Colonic mucosa (tissue), 4 donors: ENCODE measurements around the gene RANBP17. TPM values are rescaled to one million over a fixed set of nuclear protein-coding genes. Genes with fewer than 3 reads are reported as not detected.
"Not testable (repeated sequence)": the region's sequence is repeated elsewhere in the genome, so short reads cannot be mapped to it uniquely, and the experiment has no call there.

Source experiments
- DNase-seq: peaks from one replicate; pipeline ENCODE4 v3.0.0-alpha.2; 2020
- H3K27ac ChIP-seq: fragments of 200-600 bp; one replicate; pipeline ENCODE4 v1.8.0; 2021
- H3K27me3 ChIP-seq: fragments of 200-600 bp; one replicate; pipeline ENCODE4 v1.8.0; 2021
- H3K36me3 ChIP-seq: fragments of 200-600 bp; one replicate; pipeline ENCODE4 v1.8.0; 2021
- H3K4me1 ChIP-seq: fragments of 200-600 bp; one replicate; pipeline ENCODE4 v1.8.0; 2021; ENCODE audit warnings: mild to moderate bottlenecking
- H3K4me3 ChIP-seq: fragments of 200-600 bp; one replicate; pipeline ENCODE4 v1.8.0; 2021
- H3K9ac ChIP-seq, 2 donors: one replicate each; pipeline ENCODE4 v1.7.0; 2013; ENCODE audit warnings: control low read depth in 2 of 2, low read depth in 2 of 2, low read length in 2 of 2
- H3K9me3 ChIP-seq: fragments of 200-600 bp; one replicate; pipeline ENCODE4 v1.8.0; 2021
- intact Hi-C: fragments of 100-400 bp; cut with DNase I; formaldehyde crosslinking; loops from one replicate; pipeline ENCODE4 v1.14.1; 2022
- total RNA-seq, 2 donors: library from RNA; stranded (reverse); fragmentation: NEBNext Ultra II Directional in 1 of 2; extraction: Animal tissue kit (Norgen Biotek cat#: 25700) in 1 of 2; gene quantifications; one replicate each; pipeline ENCODE4 v1.2.1, GENCODE V29; 2021
- TF ChIP-seq, protein P1 (sequence below): fragments of 200-600 bp; IDR thresholded peaks from one replicate; pipeline ENCODE4 v1.8.0; 2022; ENCODE audit warnings: antibody characterized with exemption, mild to moderate bottlenecking
- donor health status: healthy.
- donor health status: DM: no; HTN: no; CAD: no.
- donor health status: DM: no; HTN: no; CAD: no.

The RANBP17 gene
- total RNA-seq, 2 donors from 2014 or later, result 7.9 to 9.4 TPM

DNA sequence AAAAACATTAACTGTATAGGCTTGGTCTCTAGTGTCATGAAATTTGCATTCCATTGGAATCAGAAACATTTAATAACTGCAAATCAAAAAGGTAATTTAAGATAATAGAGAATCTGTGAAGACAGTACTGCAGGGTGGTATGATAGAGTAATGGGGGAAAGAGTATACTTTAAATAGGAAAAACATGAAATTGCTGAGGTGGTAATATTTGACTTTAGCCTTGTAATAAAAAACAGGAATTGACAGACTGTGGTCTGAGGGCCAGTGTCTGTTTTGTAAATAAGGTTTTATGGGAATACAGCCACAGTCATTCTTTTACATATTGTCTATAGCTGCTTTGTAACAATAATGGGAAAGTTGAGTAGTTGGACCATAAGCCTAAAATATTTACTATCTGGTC, 162.3 kb downstream of the RANBP17 start:
- Histone ChIP-seq H3K27ac (no peak overlapping the region), H3K9ac (no peak overlapping the region), H3K9me3 (no peaks in the 10 kb centered on the region), H3K4me1 (no peaks in the 10 kb centered on the region), H3K4me3 (no peak overlapping the region), H3K27me3 (no peaks in the 10 kb centered on the region), H3K36me3 (no peaks in the 10 kb centered on the region)
- DNase-seq, result no peak
- intact Hi-C loops, result no loop called here
- TF ChIP-seq, protein P1, sequence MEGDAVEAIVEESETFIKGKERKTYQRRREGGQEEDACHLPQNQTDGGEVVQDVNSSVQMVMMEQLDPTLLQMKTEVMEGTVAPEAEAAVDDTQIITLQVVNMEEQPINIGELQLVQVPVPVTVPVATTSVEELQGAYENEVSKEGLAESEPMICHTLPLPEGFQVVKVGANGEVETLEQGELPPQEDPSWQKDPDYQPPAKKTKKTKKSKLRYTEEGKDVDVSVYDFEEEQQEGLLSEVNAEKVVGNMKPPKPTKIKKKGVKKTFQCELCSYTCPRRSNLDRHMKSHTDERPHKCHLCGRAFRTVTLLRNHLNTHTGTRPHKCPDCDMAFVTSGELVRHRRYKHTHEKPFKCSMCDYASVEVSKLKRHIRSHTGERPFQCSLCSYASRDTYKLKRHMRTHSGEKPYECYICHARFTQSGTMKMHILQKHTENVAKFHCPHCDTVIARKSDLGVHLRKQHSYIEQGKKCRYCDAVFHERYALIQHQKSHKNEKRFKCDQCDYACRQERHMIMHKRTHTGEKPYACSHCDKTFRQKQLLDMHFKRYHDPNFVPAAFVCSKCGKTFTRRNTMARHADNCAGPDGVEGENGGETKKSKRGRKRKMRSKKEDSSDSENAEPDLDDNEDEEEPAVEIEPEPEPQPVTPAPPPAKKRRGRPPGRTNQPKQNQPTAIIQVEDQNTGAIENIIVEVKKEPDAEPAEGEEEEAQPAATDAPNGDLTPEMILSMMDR, result no peak

DNA sequence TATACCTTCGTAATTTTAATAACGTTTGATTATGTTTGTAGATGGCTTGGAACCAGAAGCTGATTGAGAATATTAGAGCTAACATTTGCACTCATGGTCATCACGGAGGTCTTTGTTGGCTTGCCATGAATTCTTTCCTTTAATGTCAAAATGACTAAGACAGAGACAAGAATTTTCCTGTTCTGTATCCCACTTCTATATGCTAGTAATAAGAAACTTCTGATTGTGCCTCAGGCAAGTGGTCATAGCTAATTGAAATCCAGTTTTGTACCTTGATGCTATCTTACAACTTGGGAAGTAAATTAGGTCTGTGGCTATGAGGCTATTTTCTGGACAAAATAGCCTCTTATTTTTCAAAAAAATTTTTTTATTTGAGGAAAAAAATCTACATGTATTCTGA, 167.6 kb downstream of the RANBP17 start:
- H3K36me3 ChIP-seq, result no peaks in the 10 kb centered on the region
- no peaks in the 10 kb centered on the region for H3K27me3 ChIP-seq
- H3K27ac ChIP-seq, result no peak overlapping the region
- H3K4me1 ChIP-seq, result no peaks in the 10 kb centered on the region
- no peak overlapping the region for H3K4me3 ChIP-seq
- no peaks in the 10 kb centered on the region for H3K9me3 ChIP-seq
- no peak for DNase-seq
- intact Hi-C loops, result no loop called here
- TF ChIP-seq, protein P1, result no peak
- H3K9ac ChIP-seq, result no peak overlapping the region

DNA sequence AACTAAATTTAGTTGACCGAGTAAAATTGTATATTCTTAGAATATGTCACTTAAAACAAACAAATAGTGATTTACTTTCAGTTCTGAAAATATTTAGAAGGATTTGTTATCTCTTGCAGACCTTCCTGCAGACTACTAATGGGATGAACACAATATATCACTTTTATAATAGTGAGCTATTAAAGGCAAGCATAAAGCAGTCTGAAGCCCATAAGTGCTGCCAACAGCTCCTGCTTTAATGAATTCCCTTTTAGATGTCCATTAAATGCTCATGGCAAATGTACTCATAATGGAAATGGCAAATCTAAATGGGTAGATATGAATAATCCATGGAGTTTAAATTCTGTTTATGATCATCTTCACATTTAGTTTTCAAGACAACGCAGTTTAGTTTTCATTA, 170.2 kb downstream of the RANBP17 start:
- no peaks in the 10 kb centered on the region for H3K27me3 ChIP-seq
- H3K4me1 ChIP-seq, result no peaks in the 10 kb centered on the region
- no peak overlapping the region for H3K9ac ChIP-seq
- H3K27ac ChIP-seq, result no peak overlapping the region
- H3K4me3 ChIP-seq, result no peak overlapping the region
- no peaks in the 10 kb centered on the region for H3K9me3 ChIP-seq
- DNase-seq, result no peak
- no peaks in the 10 kb centered on the region for H3K36me3 ChIP-seq
- intact Hi-C loops, result no loop called here
- TF ChIP-seq, protein P1, result no peak

DNA sequence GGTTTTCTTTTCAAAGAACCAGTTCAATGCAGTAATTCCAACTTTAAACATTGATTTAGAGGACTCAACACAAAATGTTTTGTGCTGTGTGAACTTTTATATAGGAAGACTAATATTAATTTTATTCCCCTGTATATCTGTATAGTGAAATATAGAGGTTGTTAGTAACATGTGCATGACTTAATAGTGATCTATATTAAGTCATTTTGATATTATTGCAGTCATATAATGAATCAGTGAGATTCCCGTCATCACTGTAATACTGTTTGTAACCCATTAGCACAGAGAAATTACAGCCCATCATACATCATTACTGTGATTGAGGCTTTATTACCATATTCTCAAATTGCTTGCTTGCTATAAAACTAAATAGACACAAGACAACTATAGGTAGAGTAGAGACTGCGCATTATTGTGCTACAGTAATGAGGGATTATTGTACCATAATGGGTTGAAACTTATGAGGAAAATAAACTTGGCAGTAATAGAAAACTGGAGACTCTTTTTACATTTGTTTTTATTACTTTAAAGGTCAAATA, 170.7 kb downstream of the RANBP17 start:
- H3K9ac ChIP-seq, result no peak overlapping the region
- no peaks in the 10 kb centered on the region for H3K27me3 ChIP-seq
- H3K4me3 ChIP-seq, result no peak overlapping the region
- no peak for DNase-seq
- no peaks in the 10 kb centered on the region for H3K4me1 ChIP-seq
- TF ChIP-seq, protein P1, result no peak
- H3K9me3 ChIP-seq, result no peaks in the 10 kb centered on the region
- intact Hi-C loops, result no loop called here
- H3K27ac ChIP-seq, result no peak overlapping the region
- no peaks in the 10 kb centered on the region for H3K36me3 ChIP-seq

DNA sequence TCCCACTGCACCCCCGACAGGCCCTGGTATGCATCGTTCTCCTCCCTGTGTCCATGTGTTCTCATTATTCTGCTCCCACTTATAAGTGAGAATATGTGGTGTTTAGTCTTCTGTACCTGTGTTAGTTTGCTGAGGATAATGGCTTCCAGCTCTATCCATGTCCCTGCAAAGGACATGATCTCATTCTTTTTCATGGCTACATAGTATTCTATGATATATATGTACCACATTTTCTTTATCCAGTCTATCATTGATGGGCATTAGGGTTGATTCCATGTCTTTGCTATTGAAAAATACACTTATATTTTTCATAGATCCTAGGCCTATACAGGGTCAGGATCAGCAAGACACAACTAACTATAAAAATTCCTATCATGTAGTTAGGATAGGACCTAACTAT, 180.1 kb downstream of the RANBP17 start:
- intact Hi-C loops, DNase-seq, H3K27ac ChIP-seq: not testable (repeated sequence)

DNA sequence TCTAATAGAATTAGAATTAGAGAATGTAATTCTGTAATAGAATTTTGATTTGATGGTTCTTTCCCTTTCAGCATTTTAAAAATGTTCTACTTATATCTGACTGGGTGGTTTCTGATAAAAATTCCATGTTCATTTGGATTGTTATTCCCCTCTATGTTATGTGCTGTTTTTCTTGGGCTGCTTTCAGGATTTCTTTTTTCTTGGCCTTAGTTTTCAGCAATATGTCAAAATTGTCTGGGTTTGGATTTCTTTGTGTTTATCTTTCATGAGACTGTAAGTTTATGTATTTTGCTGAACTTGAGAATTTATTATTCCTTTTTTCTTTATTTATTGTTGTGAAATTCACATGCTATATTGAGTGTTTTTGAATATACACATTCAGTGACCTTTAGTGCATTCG, 189.1 kb downstream of the RANBP17 start:
- Histone ChIP-seq H3K4me3 (no peak overlapping the region), H3K27me3 (no peaks in the 10 kb centered on the region), H3K4me1 (no peaks in the 10 kb centered on the region), H3K9ac (no peak overlapping the region), H3K9me3 (peaks cover under 1% of the 10 kb centered on the region), H3K27ac (no peak overlapping the region), H3K36me3 (no peaks in the 10 kb centered on the region)
- DNase-seq, result no peak
- intact Hi-C loops, result no loop called here
- TF ChIP-seq, protein P1, result no peak

More for the DNA sequence above, 180.1 kb downstream of the RANBP17 start:
- not testable (repeated sequence) for H3K27me3 ChIP-seq, H3K4me1 ChIP-seq, H3K9me3 ChIP-seq, H3K4me3 ChIP-seq, H3K9ac ChIP-seq, H3K36me3 ChIP-seq
